Activated naive CD4-positive, alpha-beta T cell treated with anti-CD3 and anti-CD28 coated beads, Interleukin-2, amount 10 ng/mL, durations not matched to agents 7 days and 5 days (primary cell): Measurements from ENCODE around the gene INTS2.
"Not testable (repeated sequence)": the region's sequence is repeated elsewhere in the genome, so short reads cannot be mapped to it uniquely, and the experiment has no call there.

ENCODE experiments used
- CTCF ChIA-PET: fragments of 350-600 bp; sonication (Branson Sonifier 250); formaldehyde crosslinking; loops from one replicate; lab custom pipeline; 2021; ENCODE audit warnings: antibody characterized with exemption; lab: Charles Lee
- DNase-seq: peaks from one replicate; pipeline ENCODE4 v3.0.0-alpha.2; 2020
- H3K27ac Mint-ChIP-seq: one replicate; pipeline ENCODE4 v1.8.0; 2021; ENCODE audit warnings: mild to moderate bottlenecking, moderate library complexity, mixed read lengths
- H3K27me3 Mint-ChIP-seq: one replicate; pipeline ENCODE4 v1.8.0; 2021; ENCODE audit warnings: mild to moderate bottlenecking, mixed read lengths
- H3K36me3 Mint-ChIP-seq: one replicate; pipeline ENCODE4 v1.8.0; 2021; ENCODE audit warnings: mixed read lengths
- H3K4me1 Mint-ChIP-seq: one replicate; pipeline ENCODE4 v1.8.0; 2021; ENCODE audit warnings: mixed read lengths
- H3K4me3 Mint-ChIP-seq: one replicate; pipeline ENCODE4 v1.8.0; 2021; ENCODE audit warnings: mild to moderate bottlenecking, moderate library complexity, mixed read lengths
- H3K9me3 Mint-ChIP-seq: one replicate; pipeline ENCODE4 v1.8.0; 2021; ENCODE audit warnings: mixed read lengths

The INTS2 gene

DNA sequence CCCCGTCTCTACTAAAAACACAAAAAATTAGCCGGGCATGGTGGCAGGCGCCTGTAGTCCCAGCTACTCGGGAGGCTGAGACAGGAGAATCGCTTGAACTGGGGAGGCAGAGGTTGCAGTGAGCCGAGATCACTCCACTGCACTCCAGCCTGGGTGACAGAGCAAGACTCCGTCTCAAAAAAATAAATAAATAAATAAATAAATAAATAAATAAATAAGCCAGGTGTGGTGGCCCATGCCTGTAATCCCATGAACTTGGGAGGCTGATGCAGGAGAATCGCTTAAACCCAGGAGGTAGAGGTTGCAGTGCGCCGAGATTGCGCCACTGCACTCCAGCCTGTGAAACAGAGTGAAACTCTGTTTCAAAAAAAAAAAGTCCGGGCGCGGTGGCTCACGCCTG lies 12.6 kb downstream of the INTS2 start:
- H3K4me3 Mint-ChIP-seq, H3K27me3 Mint-ChIP-seq, H3K27ac Mint-ChIP-seq, CTCF ChIA-PET, DNase-seq, H3K9me3 Mint-ChIP-seq, H3K4me1 Mint-ChIP-seq: not testable (repeated sequence)
- peaks cover 39% of the 10 kb centered on the region for H3K36me3 Mint-ChIP-seq

DNA sequence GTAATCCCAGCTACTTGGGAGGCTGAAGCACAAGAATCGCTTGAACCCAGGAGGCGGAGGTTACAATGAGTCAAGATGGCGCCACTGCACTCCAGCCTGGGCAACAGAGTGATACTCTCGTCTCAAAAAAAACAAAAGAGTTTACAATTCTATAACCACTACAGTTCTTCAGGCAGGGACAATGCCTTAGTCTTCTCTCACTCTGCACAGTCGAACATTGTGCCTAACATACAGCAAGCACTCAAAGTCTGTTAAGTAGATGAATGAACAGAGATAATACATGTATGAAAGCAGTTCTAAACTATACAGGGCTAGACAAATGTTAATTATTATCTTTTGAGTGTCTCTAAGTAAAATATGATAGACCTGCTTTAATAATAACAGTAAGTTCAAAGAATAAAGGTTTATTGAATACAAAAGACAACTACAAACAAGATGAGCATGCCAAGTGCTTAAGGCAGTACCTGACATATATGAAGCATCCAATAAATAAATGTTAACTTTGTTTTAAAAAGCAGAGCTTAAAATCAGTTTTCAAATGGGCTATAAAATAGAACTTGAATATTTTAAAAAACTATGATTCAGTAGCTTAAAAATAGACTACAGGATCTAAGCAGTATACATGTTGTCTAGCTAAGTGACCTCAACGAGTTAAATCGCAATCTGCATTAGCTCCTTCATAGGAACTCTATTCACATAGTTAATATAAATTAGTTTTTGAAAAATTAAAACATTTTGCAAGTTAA lies 19.3 kb downstream of the INTS2 start:
- Mint-ChIP-seq H3K36me3 (peaks cover 36% of the 10 kb centered on the region), H3K4me1 (peaks cover 5% of the 10 kb centered on the region), H3K4me3 (no peak overlapping the region), H3K9me3 (no peaks in the 10 kb centered on the region), H3K27ac (no peak overlapping the region), H3K27me3 (no peaks in the 10 kb centered on the region)
- DNase-seq: no peak
- CTCF ChIA-PET: interaction anchor here (0.7 kb wide), 1 partner anchor 15 kb away, joined by 3 read pairs; no protein-coding TSS in a partner anchor

DNA sequence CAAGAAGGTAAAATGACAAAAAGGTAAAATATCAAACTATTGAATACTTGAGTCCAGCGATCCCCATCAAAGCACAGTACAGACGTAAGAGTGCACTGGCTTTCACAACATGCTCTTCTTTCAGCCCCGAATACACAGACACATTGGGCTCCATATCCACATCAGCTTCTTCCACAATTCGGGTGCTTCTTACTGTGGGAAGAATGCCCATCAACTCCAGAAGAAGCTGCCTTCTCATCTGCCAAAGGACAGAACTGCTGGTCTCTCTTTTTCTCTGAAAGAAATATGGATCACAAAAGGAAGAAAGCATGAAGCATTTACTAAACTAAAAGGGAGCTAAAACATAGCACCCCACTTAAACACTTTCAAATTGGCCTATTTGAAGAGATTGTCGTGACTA lies 20.4 kb downstream of the INTS2 start:
- Mint-ChIP-seq H3K27ac (no peak overlapping the region), H3K36me3 (peaks cover 42% of the 10 kb centered on the region), H3K9me3 (no peaks in the 10 kb centered on the region), H3K4me3 (no peak overlapping the region), H3K4me1 (peaks cover 5% of the 10 kb centered on the region), H3K27me3 (no peaks in the 10 kb centered on the region)
- CTCF ChIA-PET: no interaction called here
- DNase-seq: no peak

DNA sequence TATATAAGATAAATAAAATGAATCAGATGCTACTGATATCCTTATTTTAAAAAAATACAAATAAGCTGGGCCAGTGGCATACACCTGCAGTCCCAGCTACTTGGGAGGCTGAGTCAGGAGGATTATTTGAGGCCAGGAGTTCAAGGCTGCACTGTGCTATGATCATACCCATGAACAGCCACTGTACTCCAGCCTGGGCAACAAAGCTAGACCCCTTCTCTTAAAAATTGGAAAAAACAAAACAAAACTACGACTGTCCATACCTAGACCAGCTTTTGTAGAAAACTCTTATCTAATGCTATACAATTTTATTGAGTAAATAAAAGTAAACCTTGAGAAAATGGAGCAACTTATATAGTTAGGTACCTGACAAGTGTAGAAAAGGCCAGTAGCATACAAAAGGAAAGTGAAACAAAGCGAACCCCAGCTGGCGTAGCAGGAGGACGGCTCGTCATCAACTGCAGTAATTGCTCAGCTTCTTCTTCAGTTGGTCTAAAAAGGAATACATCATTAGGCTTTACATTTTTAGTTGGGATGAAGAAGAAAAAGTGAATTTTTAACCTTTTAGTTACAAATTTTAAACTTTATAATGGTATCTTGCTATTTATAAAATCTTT lies 23.6 kb downstream of the INTS2 start:
- Mint-ChIP-seq H3K27ac (peak overlapping the region; percentile 85), H3K4me3 (peak overlapping the region; percentile 45), H3K36me3 (peaks cover 40% of the 10 kb centered on the region), H3K27me3 (no peaks in the 10 kb centered on the region), H3K4me1 (peaks cover 5% of the 10 kb centered on the region), H3K9me3 (no peaks in the 10 kb centered on the region)
- peak; percentile 44 for DNase-seq
- CTCF ChIA-PET: interaction anchor here (0.6 kb wide), 1 partner anchor 1656 kb away, joined by 5 read pairs; no protein-coding TSS in a partner anchor

DNA sequence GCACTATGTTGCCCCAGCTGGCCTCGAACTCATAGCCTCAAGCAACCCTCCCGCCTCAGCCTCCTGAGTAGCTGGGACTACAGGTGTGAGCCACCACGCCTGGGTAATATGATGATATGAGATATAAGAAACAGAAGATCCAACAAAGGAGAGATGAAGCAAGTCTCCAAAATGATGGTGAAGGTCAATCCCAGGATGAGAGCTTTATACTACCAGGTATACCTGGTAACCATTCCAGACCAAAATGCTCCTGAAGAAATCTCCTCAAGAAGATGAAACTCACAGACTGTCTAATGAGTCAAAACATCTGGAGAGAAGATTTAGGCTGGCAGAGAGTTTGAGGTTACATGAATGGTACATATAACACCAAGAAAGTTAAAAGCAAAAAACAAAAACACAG lies 24.5 kb downstream of the INTS2 start:
- DNase-seq: no peak
- CTCF ChIA-PET: no interaction called here
- Mint-ChIP-seq H3K4me1 (peaks cover 5% of the 10 kb centered on the region), H3K9me3 (no peaks in the 10 kb centered on the region), H3K27me3 (no peaks in the 10 kb centered on the region), H3K36me3 (peaks cover 43% of the 10 kb centered on the region), H3K27ac (peak overlapping the region; percentile 49), H3K4me3 (no peak overlapping the region)

DNA sequence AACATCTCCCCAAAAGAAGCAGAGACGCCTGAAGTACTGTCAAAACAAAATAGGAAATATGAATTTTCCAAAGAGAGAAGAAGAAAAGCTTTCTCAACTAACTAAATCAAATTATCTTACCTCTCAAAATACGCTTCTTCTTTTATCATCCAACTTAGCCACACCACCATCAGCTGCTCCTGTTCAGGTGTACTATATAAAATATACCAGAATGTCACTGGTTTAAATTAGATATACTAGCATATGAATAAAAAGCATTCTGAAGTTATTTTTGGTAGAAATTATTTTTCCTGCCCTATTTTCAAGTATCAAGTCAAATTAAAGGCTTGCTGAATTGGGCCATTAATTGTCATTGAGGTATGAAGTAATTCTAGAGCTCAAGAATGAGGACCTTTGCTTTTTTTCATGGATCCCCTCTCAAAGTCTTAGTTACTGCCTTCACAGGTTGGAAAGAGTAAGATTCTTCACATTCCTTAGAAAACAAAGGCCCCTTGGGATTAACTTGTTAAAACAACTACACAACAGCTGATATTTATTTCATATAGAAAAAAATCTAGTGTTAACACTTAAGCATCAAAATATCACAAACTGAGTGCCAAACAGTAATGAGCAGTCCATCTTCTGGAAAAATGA lies 30.1 kb downstream of the INTS2 start:
- H3K36me3 Mint-ChIP-seq: peaks cover 29% of the 10 kb centered on the region
- no peaks in the 10 kb centered on the region for H3K9me3 Mint-ChIP-seq
- no peak for DNase-seq
- CTCF ChIA-PET: interaction anchor here (0.9 kb wide), 1 partner anchor 9 kb away, joined by 3 read pairs; no protein-coding TSS in a partner anchor
- no peak overlapping the region for H3K4me3 Mint-ChIP-seq
- H3K27ac Mint-ChIP-seq: no peak overlapping the region
- no peaks in the 10 kb centered on the region for H3K4me1 Mint-ChIP-seq
- H3K27me3 Mint-ChIP-seq: no peaks in the 10 kb centered on the region

DNA sequence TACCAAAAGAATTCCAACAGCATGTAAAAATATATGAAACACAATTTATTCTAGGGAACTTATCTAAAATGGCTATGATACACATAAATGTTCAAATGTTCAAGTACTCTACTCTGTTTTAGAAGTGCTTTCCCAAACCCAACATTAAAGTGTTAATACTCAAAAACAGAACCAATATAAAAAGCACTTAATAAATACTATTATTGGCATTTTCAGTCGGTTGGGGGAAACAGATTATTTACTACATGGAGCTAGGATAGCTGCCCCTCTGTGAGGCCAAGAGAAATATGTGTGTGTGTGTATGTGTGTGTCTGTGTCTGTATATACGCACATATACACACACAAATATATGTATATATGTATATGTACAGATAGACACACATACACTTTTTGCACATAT lies 32.4 kb downstream of the INTS2 start:
- DNase-seq: no peak
- Mint-ChIP-seq H3K4me3 (no peak overlapping the region), H3K27ac (no peak overlapping the region), H3K4me1 (no peaks in the 10 kb centered on the region), H3K27me3 (no peaks in the 10 kb centered on the region), H3K9me3 (no peaks in the 10 kb centered on the region), H3K36me3 (peaks cover 23% of the 10 kb centered on the region)
- CTCF ChIA-PET: no interaction called here

DNA sequence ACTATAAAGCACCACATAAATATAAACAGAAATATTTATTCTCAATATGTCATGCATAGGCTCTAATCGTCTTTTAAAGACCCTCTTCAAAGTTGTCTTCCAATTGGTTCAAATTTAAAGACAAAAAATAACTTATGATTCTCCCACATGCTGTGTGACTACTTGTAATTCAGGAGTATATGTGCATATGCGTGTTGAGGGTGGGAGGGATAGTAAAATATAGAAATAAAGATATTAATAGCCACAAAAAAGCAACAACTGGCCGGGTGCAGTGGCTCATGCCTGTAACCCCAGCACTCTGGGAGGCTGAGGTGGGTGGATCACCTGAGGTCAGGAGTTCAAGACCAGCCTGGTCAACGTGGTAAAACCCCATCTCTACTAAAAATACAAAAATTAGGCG lies 33.5 kb downstream of the INTS2 start:
- H3K9me3 Mint-ChIP-seq, H3K27me3 Mint-ChIP-seq, CTCF ChIA-PET, H3K4me1 Mint-ChIP-seq, H3K27ac Mint-ChIP-seq, DNase-seq, H3K4me3 Mint-ChIP-seq: not testable (repeated sequence)
- peaks cover 22% of the 10 kb centered on the region for H3K36me3 Mint-ChIP-seq

DNA sequence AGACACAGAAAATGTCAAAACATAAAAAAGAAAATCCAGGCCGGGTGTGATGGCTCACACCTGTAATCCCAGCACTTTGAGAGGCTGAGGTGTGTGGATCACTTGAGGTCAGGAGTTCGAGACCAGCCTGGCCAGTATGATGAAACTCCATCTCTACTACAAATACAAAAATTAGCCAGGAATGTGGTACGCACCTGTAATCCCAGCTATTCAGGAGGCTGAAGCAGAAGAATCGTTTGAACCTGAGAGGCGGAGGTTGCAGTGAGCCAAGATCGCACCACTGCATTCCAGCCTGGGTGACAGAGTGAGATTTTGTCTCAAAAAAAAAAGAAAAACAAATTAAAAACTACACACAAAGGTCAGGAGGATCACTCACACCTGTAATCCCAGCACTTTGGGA lies 40.0 kb downstream of the INTS2 start:
- H3K9me3 Mint-ChIP-seq, H3K27ac Mint-ChIP-seq, DNase-seq, H3K4me1 Mint-ChIP-seq, H3K27me3 Mint-ChIP-seq, CTCF ChIA-PET, H3K4me3 Mint-ChIP-seq: not testable (repeated sequence)
- peaks cover 26% of the 10 kb centered on the region for H3K36me3 Mint-ChIP-seq

DNA sequence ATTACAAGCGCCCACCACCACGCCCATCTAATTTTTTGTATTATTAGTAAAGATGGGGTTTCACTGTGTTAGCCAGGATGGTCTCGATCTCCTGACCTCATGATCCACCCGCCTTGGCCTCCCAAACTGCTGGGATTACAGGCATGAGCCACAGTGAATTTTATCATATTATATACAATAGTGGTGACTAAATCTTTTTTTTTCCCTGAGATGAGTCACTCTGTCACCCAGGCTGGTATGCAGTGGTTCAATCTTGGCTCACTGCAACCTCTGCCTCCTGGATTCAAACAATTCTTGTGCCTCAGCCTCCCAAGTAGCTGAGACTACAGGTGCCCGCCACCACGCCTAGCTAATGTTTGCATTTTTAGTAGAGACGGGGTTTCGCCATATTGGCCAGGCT lies 41.9 kb downstream of the INTS2 start:
- CTCF ChIA-PET, H3K9me3 Mint-ChIP-seq, H3K4me3 Mint-ChIP-seq, H3K27me3 Mint-ChIP-seq, H3K4me1 Mint-ChIP-seq, H3K27ac Mint-ChIP-seq, DNase-seq: not testable (repeated sequence)
- peaks cover 23% of the 10 kb centered on the region for H3K36me3 Mint-ChIP-seq

DNA sequence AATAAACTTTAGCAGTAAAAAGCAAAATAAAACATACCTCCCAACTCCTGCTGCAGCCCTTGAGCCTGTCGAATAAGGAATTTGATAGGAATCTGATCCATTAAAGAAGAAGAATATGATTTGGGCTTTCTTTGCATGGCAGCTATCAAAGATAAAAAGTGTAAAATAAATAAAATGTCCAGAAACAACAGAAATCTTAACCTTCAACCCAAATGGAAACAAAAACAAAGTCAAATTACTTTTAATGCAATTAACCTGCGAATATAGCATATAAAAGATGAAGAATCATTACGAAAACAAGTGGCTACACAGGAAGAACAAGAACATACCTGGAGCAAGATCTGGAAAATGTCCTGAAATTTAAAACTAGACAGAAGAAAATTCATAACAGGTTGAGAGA lies 42.9 kb downstream of the INTS2 start:
- Mint-ChIP-seq H3K9me3 (no peaks in the 10 kb centered on the region), H3K27ac (no peak overlapping the region), H3K4me3 (no peak overlapping the region), H3K36me3 (peaks cover 21% of the 10 kb centered on the region), H3K4me1 (no peaks in the 10 kb centered on the region), H3K27me3 (no peaks in the 10 kb centered on the region)
- CTCF ChIA-PET: no interaction called here
- no peak for DNase-seq

DNA sequence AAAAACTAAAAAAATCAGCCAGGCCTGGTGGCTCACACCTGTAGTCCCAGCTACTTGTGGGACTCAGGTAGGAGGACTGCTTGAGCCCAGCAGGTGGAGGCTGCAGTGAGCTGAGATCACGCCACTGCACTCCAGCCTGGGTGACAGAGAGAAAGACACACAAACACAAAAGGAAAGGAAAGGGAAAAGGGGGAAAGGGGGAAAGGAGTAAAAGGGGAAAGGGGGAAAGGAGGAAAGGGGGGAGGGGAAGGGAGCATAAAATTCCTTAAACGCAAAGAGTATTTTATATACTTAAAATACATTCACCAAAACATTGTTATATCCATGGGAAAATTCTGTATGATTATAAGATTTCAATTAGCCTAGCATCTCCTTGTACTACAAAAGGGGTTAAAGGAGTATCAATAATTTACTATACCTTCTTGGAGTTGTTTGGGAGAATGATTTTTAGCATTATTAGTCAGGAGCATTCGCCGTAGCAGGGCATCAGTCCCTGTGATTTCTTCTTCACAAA lies 47.1 kb downstream of the INTS2 start:
- no peak overlapping the region for H3K27ac Mint-ChIP-seq
- no peak for DNase-seq
- CTCF ChIA-PET: interaction anchor here (0.6 kb wide), 1 partner anchor 358 kb away, joined by 5 read pairs; no protein-coding TSS in a partner anchor
- no peak overlapping the region for H3K4me3 Mint-ChIP-seq
- H3K27me3 Mint-ChIP-seq: no peaks in the 10 kb centered on the region
- no peaks in the 10 kb centered on the region for H3K4me1 Mint-ChIP-seq
- H3K36me3 Mint-ChIP-seq: peaks cover 25% of the 10 kb centered on the region
- no peaks in the 10 kb centered on the region for H3K9me3 Mint-ChIP-seq

DNA sequence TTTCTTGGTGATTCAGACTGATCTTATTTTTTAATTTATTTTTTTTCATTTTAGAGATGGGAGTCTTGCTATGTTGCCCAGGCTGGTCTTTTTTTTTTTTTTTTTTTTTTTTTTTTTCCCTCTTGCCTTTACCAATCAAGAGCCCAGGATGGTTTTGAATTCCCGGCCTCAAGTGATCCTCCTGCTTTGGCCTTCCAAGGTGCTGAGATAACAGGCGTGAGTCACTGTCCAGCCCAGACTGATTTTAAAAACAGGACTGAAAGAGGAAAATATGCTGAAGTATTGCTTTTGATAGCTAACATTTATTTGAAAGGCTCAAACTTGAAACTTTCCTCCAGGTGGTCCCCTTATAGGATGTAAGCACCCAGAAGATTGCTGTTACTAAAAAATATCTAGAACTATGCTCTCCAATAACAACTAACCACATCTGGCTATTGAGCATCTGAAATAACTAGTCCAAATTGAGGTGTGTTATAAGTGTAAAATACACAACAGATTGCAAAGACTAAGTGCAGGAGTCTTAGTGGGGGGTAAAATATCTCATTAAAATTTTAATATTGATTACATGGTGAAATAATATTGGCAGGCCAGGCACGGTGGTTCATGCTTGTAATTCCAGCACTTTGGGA lies 48.7 kb downstream of the INTS2 start:
- H3K4me3 Mint-ChIP-seq: no peak overlapping the region
- no peaks in the 10 kb centered on the region for H3K9me3 Mint-ChIP-seq
- DNase-seq: no peak
- peaks cover 18% of the 10 kb centered on the region for H3K36me3 Mint-ChIP-seq
- H3K4me1 Mint-ChIP-seq: no peaks in the 10 kb centered on the region
- CTCF ChIA-PET: no interaction called here
- no peaks in the 10 kb centered on the region for H3K27me3 Mint-ChIP-seq
- H3K27ac Mint-ChIP-seq: no peak overlapping the region

DNA sequence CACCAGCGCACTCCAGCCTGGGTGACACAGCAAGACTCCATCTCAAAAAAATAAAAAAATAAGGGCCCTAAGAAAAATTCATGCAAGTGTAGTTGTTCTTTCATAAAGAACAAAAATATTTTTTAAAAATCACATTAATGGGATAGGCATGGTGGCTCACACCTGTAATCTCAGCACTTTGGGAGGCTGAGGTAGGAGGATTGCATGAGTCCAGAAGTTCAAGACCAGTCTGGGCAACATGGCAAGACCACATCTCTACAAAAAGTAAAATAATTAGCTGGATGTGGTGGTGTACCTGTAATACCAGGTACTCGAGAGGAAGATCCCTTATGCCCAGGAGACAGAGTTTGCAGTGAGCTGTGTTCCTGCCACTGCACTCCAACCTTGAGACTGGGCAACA lies 49.3 kb downstream of the INTS2 start:
- DNase-seq: no peak
- H3K4me3 Mint-ChIP-seq: no peak overlapping the region
- no peak overlapping the region for H3K27ac Mint-ChIP-seq
- no peaks in the 10 kb centered on the region for H3K27me3 Mint-ChIP-seq
- no peaks in the 10 kb centered on the region for H3K4me1 Mint-ChIP-seq
- H3K36me3 Mint-ChIP-seq: peaks cover 17% of the 10 kb centered on the region
- H3K9me3 Mint-ChIP-seq: no peaks in the 10 kb centered on the region
- CTCF ChIA-PET: no interaction called here
